K562 (cell line): ENCODE measurements around the gene DAPK2. TPM values are rescaled to one million over a fixed set of nuclear protein-coding genes. Genes with fewer than 3 reads are reported as not detected.

ENCODE experiments used
- ATAC-seq: fragments of 200-7000 bp; cut with Tn5 transposase; 3 replicates; pipeline ENCODE4 v1.9.1; 2020; ENCODE audit warnings: moderate library complexity
- BruUV-seq: library from RNA; stranded (reverse); fragments of 400-500 nt; replicated peaks from 2 replicates; lab custom pipeline; 2021; lab: Mats Ljungman, UMichigan
- CTCF ChIA-PET: fragments of 300-600 bp; formaldehyde crosslinking; extraction: SDS; loops from one replicate; lab custom pipeline; 2021; ENCODE audit warnings: low intra/inter-chr PET ratio; lab: Yijun Ruan, JAX
- POLR2A ChIA-PET: fragments of 300-600, 350-650 bp; sonication (Branson Sonifier 250); formaldehyde crosslinking; extraction: SDS; loops from one replicate; lab custom pipeline; 2021; ENCODE audit warnings: antibody characterized with exemption, inconsistent platforms; lab: Yijun Ruan, JAX
- DNase-seq, 4 experiments: peaks; one replicate each; pipeline versions ENCODE4 v3.0.0 to v3.0.0-alpha.2; 2011 to 2018; ENCODE audit warnings: low spot score in 3 of 4, mixed read lengths in 3 of 4; ENCODE audit errors: extremely low read depth in 1 of 4
- FAIRE-seq: peaks from 2 replicates; lab custom pipeline; 2011; peaks lifted over from hg19 to GRCh38; lab: Jason Lieb, UNC
- H2AFZ ChIP-seq: 2 replicates; pipeline ENCODE4 v1.6.0; 2011; ENCODE audit warnings: low read depth, low read length, control low read depth, inconsistent platforms
- H3K27ac ChIP-seq: fragments of 200-600 bp; 3 replicates; pipeline ENCODE4 v1.8.0; 2011; ENCODE audit warnings: low read depth, mild to moderate bottlenecking, control low read depth, inconsistent platforms, low read length, moderate library complexity, mixed read lengths; ENCODE audit errors: extremely low read depth
- H3K27me3 ChIP-seq, 2 experiments: fragments of 300-600 bp in 1 of 2; 2 replicates in 1 of 2; 3 replicates in 1 of 2; pipeline versions ENCODE4 v1.6.0 to v1.8.0; 2011; ENCODE audit warnings: inconsistent platforms in 2 of 2, low read length in 2 of 2, mild to moderate bottlenecking in 1 of 2, mixed read lengths in 1 of 2, moderate library complexity in 1 of 2; ENCODE audit not compliant: control insufficient read depth in 2 of 2, insufficient read depth in 2 of 2
- H3K36me3 ChIP-seq: fragments of 300-600 bp; 3 replicates; pipeline ENCODE4 v1.8.0; 2011; ENCODE audit warnings: mild to moderate bottlenecking, low read length, inconsistent platforms; ENCODE audit not compliant: control insufficient read depth, insufficient read depth
- H3K4me1 ChIP-seq, 2 experiments: fragments of 200-600 bp in 1 of 2; replicated peaks in 1 of 2; 2 replicates in 1 of 2; 3 replicates in 1 of 2; pipeline versions ENCODE4 v1.5.1 to v1.8.0; 2011; ENCODE audit warnings: inconsistent platforms in 2 of 2, low read length in 2 of 2, mild to moderate bottlenecking in 1 of 2, mixed read lengths in 1 of 2, moderate library complexity in 1 of 2; ENCODE audit not compliant: control insufficient read depth in 2 of 2, insufficient read depth in 2 of 2
- H3K4me2 ChIP-seq: 2 replicates; pipeline ENCODE4 v1.6.1; 2011; ENCODE audit warnings: low read length, control low read depth, inconsistent platforms, mixed read lengths; ENCODE audit not compliant: insufficient read depth
- H3K4me3 ChIP-seq: fragments of 200-600 bp; sonication (generic), shearing (Covaris generic); 2 replicates; pipeline ENCODE4 v1.5.1; 2016; ENCODE audit warnings: control low read depth, inconsistent platforms
- H3K79me2 ChIP-seq: fragments of 200-600 bp; 3 replicates; pipeline ENCODE4 v1.8.0; 2011; ENCODE audit warnings: low read length, inconsistent platforms; ENCODE audit not compliant: control insufficient read depth, insufficient read depth
- H3K9ac ChIP-seq, 2 experiments: 2 replicates each; pipeline versions ENCODE4 v1.6.0 to v1.6.1; 2011; ENCODE audit warnings: low read depth in 2 of 2, low read length in 2 of 2, control low read depth in 1 of 2, inconsistent platforms in 1 of 2, mild to moderate bottlenecking in 1 of 2, mixed read lengths in 1 of 2; ENCODE audit not compliant: insufficient read depth in 1 of 2
- H3K9me1 ChIP-seq: one replicate; pipeline ENCODE4 v1.6.0; 2011; ENCODE audit warnings: inconsistent platforms, mild to moderate bottlenecking, low read length, moderate library complexity; ENCODE audit not compliant: control insufficient read depth, insufficient read depth
- H3K9me3 ChIP-seq: replicated peaks from 2 replicates; pipeline ENCODE4 v1.5.1; 2011; ENCODE audit warnings: low read depth, low read length, inconsistent platforms; ENCODE audit not compliant: control insufficient read depth, insufficient read depth
- H4K20me1 ChIP-seq: replicated peaks from 2 replicates; pipeline ENCODE4 v1.6.1; 2011; ENCODE audit warnings: low read length, inconsistent platforms, mixed read lengths; ENCODE audit not compliant: control insufficient read depth, insufficient read depth
- ATF1 ChIP-seq, 2 experiments: fragments of 450-650 bp in 1 of 2; IDR thresholded peaks; 2 replicates each; pipeline ENCODE4 v1.6.1; 2016; ENCODE audit warnings: missing compliant biosample characterization in 1 of 2, missing genetic modification characterization in 1 of 2
- BMI1 ChIP-seq: fragments of 150-350 bp; IDR thresholded peaks from 2 replicates; pipeline ENCODE4 v1.6.1; 2014; ENCODE audit warnings: low read length
- CAMTA2 ChIP-seq: fragments of 250-450 bp; sonication (Bioruptor Pico); conservative IDR thresholded peaks from 2 replicates; pipeline ENCODE4 v1.5.1; 2022
- CBX8 ChIP-seq: fragments of 200-600 bp; sonication (generic); IDR thresholded peaks from 2 replicates; pipeline ENCODE4 v1.6.1; 2012; ENCODE audit warnings: borderline replicate concordance, mixed run types, low read depth, mild to moderate bottlenecking, moderate library complexity, mixed read lengths, low read length, control low read depth, inconsistent platforms; ENCODE audit not compliant: poor library complexity, severe bottlenecking; ENCODE audit errors: extremely low read depth
- CEBPB ChIP-seq: fragments of 450-650 bp; IDR thresholded peaks from 2 replicates; pipeline ENCODE4 v1.6.1; 2016; ENCODE audit warnings: missing genetic modification characterization, missing compliant biosample characterization
- FOXK2 ChIP-seq, 2 experiments: fragments of 450-650 bp; IDR thresholded peaks in 1 of 2; conservative IDR thresholded peaks in 1 of 2; 2 replicates each; pipeline ENCODE4 v1.6.1; 2016; ENCODE audit warnings: low read depth in 2 of 2, mild to moderate bottlenecking in 1 of 2
- HIVEP1 ChIP-seq: fragments of 250-450 bp; sonication (Bioruptor Pico); IDR thresholded peaks from 2 replicates; pipeline ENCODE4 v1.4.0; 2020; ENCODE audit warnings: mild to moderate bottlenecking
- JUNB ChIP-seq: fragments of 450-650 bp; formaldehyde crosslinking; conservative IDR thresholded peaks from 2 replicates; pipeline ENCODE4 v1.4.0; 2020; ENCODE audit warnings: mild to moderate bottlenecking
- JUND ChIP-seq, 2 experiments: IDR thresholded peaks; 2 replicates in 1 of 2; 3 replicates in 1 of 2; pipeline ENCODE4 v1.6.1; 2011; ENCODE audit warnings: borderline replicate concordance in 2 of 2, low read depth in 2 of 2, low read length in 2 of 2, improper control_type of control experiment in 1 of 2, missing biosample characterization in 1 of 2, missing genetic modification characterization in 1 of 2, missing genetic modification reagents in 1 of 2
- MBD2 ChIP-seq: sonication (generic); IDR thresholded peaks from 2 replicates; pipeline ENCODE4 v1.6.1; 2016; ENCODE audit warnings: low read depth, borderline replicate concordance
- MEF2A ChIP-seq: IDR thresholded peaks from 2 replicates; pipeline ENCODE4 v1.6.1; 2011; ENCODE audit warnings: low read depth, mild to moderate bottlenecking, low read length, moderate library complexity; ENCODE audit not compliant: control insufficient read depth
- NUFIP1 ChIP-seq: fragments of 450-650 bp; IDR thresholded peaks from 2 replicates; pipeline ENCODE4 v1.6.1; 2018; ENCODE audit not compliant: partially characterized antibody
- POLR3A ChIP-seq: IDR thresholded peaks from 2 replicates; pipeline ENCODE4 v1.6.1; 2011; ENCODE audit warnings: borderline replicate concordance, mild to moderate bottlenecking, moderate library complexity; ENCODE audit not compliant: insufficient read length, insufficient read depth; ENCODE audit errors: extremely low read depth
- PTRF ChIP-seq: fragments of 450-650 bp; IDR thresholded peaks from 2 replicates; pipeline ENCODE4 v1.6.1; 2016; ENCODE audit warnings: mild to moderate bottlenecking, missing genetic modification characterization, missing compliant biosample characterization
- SMAD1 ChIP-seq: fragments of 150-350 bp; IDR thresholded peaks from 2 replicates; pipeline ENCODE4 v1.6.1; 2014; ENCODE audit warnings: low read length, low read depth; ENCODE audit not compliant: partially characterized antibody
- TAF7 ChIP-seq: fragments of 450-650 bp; IDR thresholded peaks from 2 replicates; pipeline ENCODE4 v1.6.1; 2016; ENCODE audit warnings: missing genetic modification characterization, missing compliant biosample characterization
- ZFP36 ChIP-seq: fragments of 150-350 bp; IDR thresholded peaks from 2 replicates; pipeline ENCODE4 v1.6.1; 2018; ENCODE audit warnings: low read length, low read depth; ENCODE audit not compliant: partially characterized antibody
- ZFPM2 ChIP-seq: fragments of 250-450 bp; sonication (Bioruptor Pico); IDR thresholded peaks from 2 replicates; pipeline ENCODE4 v1.5.1; 2022; ENCODE audit warnings: mild to moderate bottlenecking
- ZNF174 ChIP-seq: fragments of 250-450 bp; sonication (Bioruptor Pico); IDR thresholded peaks from 2 replicates; pipeline ENCODE4 v1.4.0; 2020; ENCODE audit warnings: mild to moderate bottlenecking
- ZNF212 ChIP-seq: fragments of 450-650 bp; formaldehyde crosslinking; IDR thresholded peaks from 2 replicates; pipeline ENCODE4 v1.4.0; 2020; ENCODE audit warnings: mild to moderate bottlenecking
- ZNF280B ChIP-seq: fragments of 250-450 bp; sonication (Bioruptor Pico); IDR thresholded peaks from 2 replicates; pipeline ENCODE4 v1.5.1; 2021; ENCODE audit warnings: mild to moderate bottlenecking
- ZNF76 ChIP-seq: fragments of 250-450 bp; sonication (Bioruptor Pico); IDR thresholded peaks from 2 replicates; pipeline ENCODE4 v1.4.0; 2020; ENCODE audit warnings: mild to moderate bottlenecking, moderate library complexity, borderline replicate concordance
- ZNF780A ChIP-seq: fragments of 250-450 bp; sonication (Bioruptor Pico); IDR thresholded peaks from 2 replicates; pipeline ENCODE4 v1.5.0; 2021; ENCODE audit warnings: mild to moderate bottlenecking
- WGBS: fragments of 100-300 bp; shearing (Covaris generic); methylation state at CpG from one replicate; pipeline ENCODE4 v1.1.6; 2016; ENCODE audit warnings: low coverage, mixed read lengths; ENCODE audit not compliant: insufficient coverage; ENCODE audit errors: missing lambda C conversion rate; 5-methylcytosine and 5-hydroxymethylcytosine counted together
- in situ Hi-C: fragments of 300-500 bp; cut with MboI; formaldehyde crosslinking; loops from 4 replicates; pipeline ENCODE4 v1.15.0; 2018; ENCODE audit warnings: inconsistent platforms, mixed read lengths
- intact Hi-C: fragments of 100-400 bp; cut with micrococcal nuclease; formaldehyde crosslinking; loops from 2 replicates; pipeline ENCODE4 v1.14.2; 2022
- polyA plus RNA-seq, 8 experiments: library from polyadenylated mRNA; depleted of rRNA in 4 of 8; stranded (reverse) in 5 of 8; unstranded in 3 of 8; fragments of >200 nt; fragmentation: Nextera tagmentation in 2 of 8; fragmentation: Illumina TruSeq in 1 of 8; extraction: Ambion mirVana in 2 of 8; extraction: Trizol in 1 of 8; gene quantifications; 2 replicates each; pipeline versions ENCODE4 v1.2.1 to v1.2.3, GENCODE V29; 2011 to 2014; ENCODE audit warnings: inconsistent platforms in 1 of 8, missing spikeins in 1 of 8
- total RNA-seq, 7 experiments: library from RNA; depleted of rRNA in 6 of 7; stranded (reverse); fragments of >200 nt in 6 of 7; fragmentation: Illumina TruSeq in 2 of 7; extraction: Trizol in 2 of 7; gene quantifications; 2 replicates each; pipeline versions ENCODE4 v1.2.1 to v1.2.3, GENCODE V29; 2011 to 2021; ENCODE audit warnings: low replicate concordance in 1 of 7

DAPK2 gene
- total and polyA plus RNA-seq, 9 of the 15 experiments (the other 6 are each of a cell fraction or from before 2014, with no cell fraction given), result 0.14 to 5.2 (median 2.2) TPM

- Histone ChIP-seq H3K9me3 (no peaks in the 10 kb centered on the region), H3K4me1 (peaks cover 27 to 47% of the 10 kb centered on the region in 2 experiments), H3K79me2 (no peaks in the 10 kb centered on the region), H3K27ac (no peak overlapping the region), H3K4me2 (no peak overlapping the region), H2AFZ (no peak overlapping the region), H3K4me3 (no peak overlapping the region), H3K36me3 (no peaks in the 10 kb centered on the region), H3K9ac (no peak overlapping the region; a peak in 1 of 4 replicates), H3K9me1 (no peaks in the 10 kb centered on the region), H3K27me3 (no peaks in the 10 kb centered on the region), H4K20me1 (no peaks in the 10 kb centered on the region)
- DNase-seq (peak in 2 of 4 experiments; percentile 29 to 38), ATAC-seq (peak; percentile 35), FAIRE-seq (no peak)
- no TSS peak for BruUV-seq
- ChIA-PET POLR2A (interaction anchor here (0.6 kb wide), 1 partner anchor 75 kb away, joined by 3 read pairs; no protein-coding TSS in a partner anchor), CTCF (interaction anchor here (0.6 kb wide), 1 partner anchor 121 kb away, joined by 4 read pairs; no protein-coding TSS in a partner anchor)
- 28% methylated on average over 3 of the region's 3 CpGs for WGBS
- in situ Hi-C loops (no loop called here), intact Hi-C loops (no loop called here)
- TF ChIP-seq PTRF (no peak), MEF2A (peak; percentile 87), ZNF280B (CRISPR knock-in tag) (no peak), FOXK2 (conservative IDR thresholded peaks at IDR 0.05 in 1 of 2, IDR thresholded peaks at IDR 0.05 in 1 of 2; ENCODE audit: low read depth in 2 of 2) (no peak), MBD2 (no peak), SMAD1 (no peak), ZNF780A (CRISPR knock-in tag) (no peak), ZNF76 (no peak), NUFIP1 (no peak), POLR3A (no peak), CEBPB (tag) (peak; percentile 76), CAMTA2 (no peak), TAF7 (tag) (no peak), JUNB (CRISPR knock-in tag) (no peak), JUND (IDR thresholded peaks at IDR 0.05; ENCODE audit: borderline replicate concordance, low read depth, low read length) (peak; percentile 60; the same call in 1 of the 2 replicates), JUND (tag; IDR thresholded peaks at IDR 0.05; ENCODE audit: borderline replicate concordance, low read depth, low read length) (no peak), ZNF174 (no peak), HIVEP1 (CRISPR knock-in tag) (no peak), ATF1 (CRISPR knock-in tag; IDR thresholded peaks at IDR 0.05) (no peak), ATF1 (tag; IDR thresholded peaks at IDR 0.05) (no peak), CBX8 (no peak), BMI1 (no peak), ZFP36 (no peak), ZNF212 (CRISPR knock-in tag) (no peak), ZFPM2 (CRISPR knock-in tag) (no peak)
Observed at GRCh38 chr15:63915209-63915872, 130.9 kb downstream of the DAPK2 start.
